SK-N-SH (cell line): ENCODE results near the gene SNTG2. TPM values are rescaled to one million over a fixed set of nuclear protein-coding genes. Genes with fewer than 3 reads are reported as not detected.

ENCODE experiments used
- CTCF ChIA-PET: fragments of 300-600, 350-600 bp; formaldehyde crosslinking; extraction: SDS; loops from one replicate; lab custom pipeline; 2021; lab: Yijun Ruan, JAX
- POLR2A ChIA-PET: fragments of 350-600 bp; sonication (Branson Sonifier 250); formaldehyde crosslinking; extraction: SDS; loops from one replicate; lab custom pipeline; 2020; ENCODE audit warnings: antibody characterized with exemption, inconsistent platforms; lab: Yijun Ruan, JAX
- DNase-seq: peaks from one replicate; pipeline ENCODE4 v3.0.0; 2012
- H2AFZ ChIP-seq: fragments of 200-600 bp; sonication (generic); 2 replicates; pipeline ENCODE4 v1.8.1; 2016; ENCODE audit warnings: antibody characterized with exemption, mild to moderate bottlenecking, low read depth
- H3F3A ChIP-seq: fragments of 200-600 bp; sonication (generic); replicated peaks from 2 replicates; pipeline ENCODE3; 2016; ENCODE audit warnings: antibody characterized with exemption, mild to moderate bottlenecking; ENCODE audit not compliant: insufficient read depth
- H3K27ac ChIP-seq, 2 experiments: fragments of 200-500 bp in 1 of 2; fragments of 200-600 bp in 1 of 2; sonication (Bioruptor generic) in 1 of 2; sonication (generic), shearing (Covaris generic) in 1 of 2; 2 replicates each; pipeline versions ENCODE4 v1.5.1 to v1.6.1; 2014 to 2016; ENCODE audit warnings: low read depth in 2 of 2, inconsistent platforms in 1 of 2, low read length in 1 of 2, mild to moderate bottlenecking in 1 of 2, mixed read lengths in 1 of 2
- H3K27me3 ChIP-seq: fragments of 200-600 bp; sonication (generic), shearing (Covaris generic); 2 replicates; pipeline ENCODE4 v1.6.1; 2016; ENCODE audit warnings: mixed run types; ENCODE audit not compliant: insufficient read depth
- H3K36me3 ChIP-seq, 2 experiments: fragments of 200-500 bp in 1 of 2; fragments of 200-600 bp in 1 of 2; sonication (Bioruptor generic) in 1 of 2; sonication (generic) in 1 of 2; replicated peaks in 1 of 2; 2 replicates each; pipeline versions ENCODE3 to v1.5.1; 2014 to 2016; ENCODE audit warnings: low read length in 1 of 2, mild to moderate bottlenecking in 1 of 2; ENCODE audit not compliant: insufficient read depth in 2 of 2, control insufficient read depth in 1 of 2
- H3K4me1 ChIP-seq, 2 experiments: fragments of 200-500 bp in 1 of 2; fragments of 200-600 bp in 1 of 2; sonication (Bioruptor generic) in 1 of 2; sonication (generic), shearing (Covaris generic) in 1 of 2; 2 replicates each; pipeline versions ENCODE4 v1.5.1 to v1.6.1; 2014 to 2016; ENCODE audit warnings: low read depth in 1 of 2, low read length in 1 of 2, mixed run types in 1 of 2; ENCODE audit not compliant: insufficient read depth in 2 of 2, control insufficient read depth in 1 of 2
- H3K4me2 ChIP-seq: fragments of 200-600 bp; sonication (generic), shearing (Covaris generic); 2 replicates; pipeline ENCODE4 v1.6.1; 2017; ENCODE audit warnings: mixed run types
- H3K4me3 ChIP-seq, 2 experiments: fragments of 200-500 bp in 1 of 2; fragments of 200-600 bp in 1 of 2; sonication (Bioruptor generic) in 1 of 2; sonication (generic), shearing (Covaris generic) in 1 of 2; 2 replicates each; pipeline versions ENCODE4 v1.5.1 to v1.8.1; 2014 to 2016; ENCODE audit warnings: low read depth in 2 of 2, inconsistent platforms in 1 of 2, low read length in 1 of 2, mild to moderate bottlenecking in 1 of 2, mixed read lengths in 1 of 2, moderate library complexity in 1 of 2
- H3K79me2 ChIP-seq: fragments of 200-600 bp; sonication (generic); 2 replicates; pipeline ENCODE4 v1.8.1; 2017; ENCODE audit warnings: mild to moderate bottlenecking; ENCODE audit not compliant: insufficient read depth
- H3K9ac ChIP-seq: fragments of 200-600 bp; sonication (generic); 2 replicates; pipeline ENCODE4 v1.6.1; 2017; ENCODE audit warnings: mixed run types
- H3K9me2 ChIP-seq: fragments of 200-600 bp; sonication (generic); 2 replicates; pipeline ENCODE4 v1.6.1; 2017; ENCODE audit warnings: mixed run types
- H3K9me3 ChIP-seq: fragments of 200-600 bp; sonication (generic); 2 replicates; pipeline ENCODE4 v1.6.1; 2017; ENCODE audit warnings: mixed run types, mild to moderate bottlenecking, moderate library complexity
- H4K20me1 ChIP-seq: fragments of 200-600 bp; sonication (generic); 2 replicates; pipeline ENCODE4 v1.6.1; 2017; ENCODE audit warnings: mild to moderate bottlenecking, mixed run types; ENCODE audit not compliant: insufficient read depth
- EZH2phosphoT487 ChIP-seq: fragments of 200-600 bp; sonication (generic); IDR thresholded peaks from 2 replicates; pipeline ENCODE4 v1.6.1; 2017; ENCODE audit warnings: low read depth, mixed run types, mild to moderate bottlenecking, antibody characterized with exemption, moderate library complexity, borderline replicate concordance
- FOSL2 ChIP-seq: IDR thresholded peaks from 2 replicates; pipeline ENCODE4 v1.4.0; 2012; ENCODE audit warnings: low read depth, mild to moderate bottlenecking, moderate library complexity, borderline replicate concordance
- FOXJ3 ChIP-seq: sonication (generic); formaldehyde crosslinking; IDR thresholded peaks from 2 replicates; pipeline ENCODE4 v1.5.1; 2020; ENCODE audit warnings: mild to moderate bottlenecking, missing genetic modification reagents
- FOXM1 ChIP-seq: IDR thresholded peaks from 2 replicates; pipeline ENCODE4 v1.4.0; 2012; ENCODE audit warnings: low read depth, mild to moderate bottlenecking
- GABPA ChIP-seq: IDR thresholded peaks from 2 replicates; pipeline ENCODE4 v1.4.0; 2012; ENCODE audit warnings: low read depth, mild to moderate bottlenecking
- GATA2 ChIP-seq: sonication (generic); formaldehyde crosslinking; IDR thresholded peaks from 2 replicates; pipeline ENCODE4 v1.5.0; 2020; ENCODE audit warnings: mild to moderate bottlenecking, missing genetic modification reagents
- MEF2A ChIP-seq: IDR thresholded peaks from 2 replicates; pipeline ENCODE4 v1.4.0; 2012; ENCODE audit warnings: low read depth, borderline replicate concordance
- NFIC ChIP-seq: IDR thresholded peaks from 2 replicates; pipeline ENCODE4 v1.4.0; 2012; ENCODE audit warnings: borderline replicate concordance
- POLR2AphosphoS5 ChIP-seq: IDR thresholded peaks from 2 replicates; pipeline ENCODE4 v1.6.1; 2012; ENCODE audit warnings: low read depth, low read length
- RFX5 ChIP-seq: IDR thresholded peaks from 2 replicates; pipeline ENCODE4 v1.6.1; 2012; ENCODE audit warnings: mild to moderate bottlenecking, improper control_type of control experiment, low read length
- WGBS: methylation state at CpG from one replicate; pipeline ENCODE4 v1.1.6; 2017; ENCODE audit warnings: low lambda C conversion rate; 5-methylcytosine and 5-hydroxymethylcytosine counted together
- polyA plus RNA-seq, 3 experiments: library from polyadenylated mRNA; depleted of rRNA; stranded (reverse); fragments of >200 nt; gene quantifications; 2 replicates each; pipeline ENCODE4 v1.2.3, GENCODE V29; 2012
- TF ChIP-seq, protein P1 (sequence below): IDR thresholded peaks from 2 replicates; pipeline ENCODE4 v1.4.0; 2012; ENCODE audit warnings: low read depth, borderline replicate concordance
- TF ChIP-seq, protein P2 (sequence below): IDR thresholded peaks from 2 replicates; pipeline ENCODE4 v1.4.0; 2012; ENCODE audit warnings: low read depth, borderline replicate concordance
- TF ChIP-seq, protein P3 (sequence below): IDR thresholded peaks from 2 replicates; pipeline ENCODE4 v1.4.0; 2012; ENCODE audit warnings: low read depth
- TF ChIP-seq, protein P4 (sequence below): fragments of 150-350 bp; IDR thresholded peaks from 2 replicates; pipeline ENCODE4 v1.6.1; 2017; ENCODE audit warnings: antibody characterized with exemption, low read length, low read depth, borderline replicate concordance

The SNTG2 gene
- polyA plus RNA-seq, 1 of the 3 experiments (the other 2 are of a cell fraction) = not detected

DNA sequence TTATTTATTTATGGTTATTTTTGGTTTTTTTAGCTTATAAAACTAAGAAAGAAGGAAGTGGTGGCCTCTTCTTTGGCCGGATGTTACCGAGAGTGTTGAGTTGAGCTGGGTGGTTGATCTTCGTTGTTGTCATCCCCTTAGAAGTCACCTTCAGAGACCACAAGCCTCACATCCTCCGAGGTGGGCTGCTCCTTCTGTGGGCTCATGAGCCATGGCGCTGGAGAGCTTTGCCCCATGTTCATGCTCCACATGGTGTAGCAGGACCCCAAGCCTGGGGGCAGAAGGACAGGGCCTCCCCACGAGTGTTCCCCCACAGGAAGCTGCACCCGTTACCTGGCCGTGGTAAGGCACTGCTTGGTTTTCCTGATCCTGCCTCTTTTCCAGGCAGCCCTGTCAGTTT is 23.4 kb downstream of the SNTG2 start:
- Histone ChIP-seq H3K36me3 (no peaks in the 10 kb centered on the region), H3K4me1 (peaks cover 0 to 10% of the 10 kb centered on the region in 2 experiments; a peak in 2 of 4 replicates), H3K4me2 (no peak overlapping the region), H3F3A (no peaks in the 10 kb centered on the region), H3K79me2 (no peaks in the 10 kb centered on the region), H2AFZ (no peak overlapping the region), H3K4me3 (no peak overlapping the region), H4K20me1 (no peaks in the 10 kb centered on the region), H3K9ac (no peak overlapping the region), H3K9me2 (no peaks in the 10 kb centered on the region), H3K27me3 (no peaks in the 10 kb centered on the region), H3K27ac (no peak overlapping the region), H3K9me3 (no peaks in the 10 kb centered on the region)
- CTCF ChIA-PET = interaction anchor here (1.2 kb wide), 1 partner anchor 19 kb away, joined by 4 read pairs; no protein-coding TSS in a partner anchor
- TF ChIP-seq FOXM1 (no peak), EZH2phosphoT487 (no peak), GABPA (no peak), RFX5 (no peak)
- 29% methylated on average over 8 of the region's 8 CpGs for WGBS
- no peak for DNase-seq
- POLR2A ChIA-PET = no interaction called here

DNA sequence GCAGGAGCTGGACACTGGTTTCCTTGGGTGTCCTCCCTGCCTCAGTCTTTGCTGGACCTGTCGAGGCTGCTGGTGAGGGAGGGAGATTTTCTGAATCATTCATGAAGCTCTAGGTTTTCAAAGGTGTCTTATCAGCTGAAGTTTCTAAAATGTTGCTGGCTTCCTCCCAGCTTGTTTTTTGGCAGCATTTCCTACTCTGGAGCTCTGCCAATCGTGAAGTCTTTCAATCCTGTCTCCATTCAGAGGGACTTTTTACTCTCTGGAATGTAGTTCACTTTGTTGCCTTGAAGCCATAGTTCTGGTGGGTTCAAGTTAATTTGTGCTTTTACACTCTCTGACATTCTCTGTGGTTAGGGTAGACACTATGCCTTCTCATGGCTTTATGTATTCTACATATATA is 23.9 kb downstream of the SNTG2 start:
- ChIA-PET CTCF (interaction anchor here (1.2 kb wide), 1 partner anchor 20 kb away, joined by 4 read pairs; no protein-coding TSS in a partner anchor), POLR2A (interaction anchor here (0.6 kb wide), 1 partner anchor 10 kb away, joined by 3 read pairs; no protein-coding TSS in a partner anchor)
- Histone ChIP-seq H3F3A (no peaks in the 10 kb centered on the region), H4K20me1 (no peaks in the 10 kb centered on the region), H3K4me1 (peaks cover 0 to 10% of the 10 kb centered on the region in 2 experiments; a peak in 2 of 4 replicates), H3K9me3 (no peaks in the 10 kb centered on the region), H3K4me2 (no peak overlapping the region), H3K4me3 (no peak overlapping the region), H3K9me2 (no peaks in the 10 kb centered on the region), H2AFZ (no peak overlapping the region), H3K9ac (no peak overlapping the region), H3K36me3 (no peaks in the 10 kb centered on the region), H3K27me3 (no peaks in the 10 kb centered on the region), H3K27ac (no peak overlapping the region), H3K79me2 (no peaks in the 10 kb centered on the region)
- WGBS = 0% methylated on average over 2 of the region's 2 CpGs
- DNase-seq = no peak
- TF ChIP-seq, protein P1, sequence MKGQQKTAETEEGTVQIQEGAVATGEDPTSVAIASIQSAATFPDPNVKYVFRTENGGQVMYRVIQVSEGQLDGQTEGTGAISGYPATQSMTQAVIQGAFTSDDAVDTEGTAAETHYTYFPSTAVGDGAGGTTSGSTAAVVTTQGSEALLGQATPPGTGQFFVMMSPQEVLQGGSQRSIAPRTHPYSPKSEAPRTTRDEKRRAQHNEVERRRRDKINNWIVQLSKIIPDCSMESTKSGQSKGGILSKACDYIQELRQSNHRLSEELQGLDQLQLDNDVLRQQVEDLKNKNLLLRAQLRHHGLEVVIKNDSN = no peak
- TF ChIP-seq FOSL2 (no peak), POLR2AphosphoS5 (no peak), GATA2 (no peak), FOXJ3 (CRISPR knock-in tag) (no peak), MEF2A (no peak), NFIC (no peak)
- TF ChIP-seq, protein P2, sequence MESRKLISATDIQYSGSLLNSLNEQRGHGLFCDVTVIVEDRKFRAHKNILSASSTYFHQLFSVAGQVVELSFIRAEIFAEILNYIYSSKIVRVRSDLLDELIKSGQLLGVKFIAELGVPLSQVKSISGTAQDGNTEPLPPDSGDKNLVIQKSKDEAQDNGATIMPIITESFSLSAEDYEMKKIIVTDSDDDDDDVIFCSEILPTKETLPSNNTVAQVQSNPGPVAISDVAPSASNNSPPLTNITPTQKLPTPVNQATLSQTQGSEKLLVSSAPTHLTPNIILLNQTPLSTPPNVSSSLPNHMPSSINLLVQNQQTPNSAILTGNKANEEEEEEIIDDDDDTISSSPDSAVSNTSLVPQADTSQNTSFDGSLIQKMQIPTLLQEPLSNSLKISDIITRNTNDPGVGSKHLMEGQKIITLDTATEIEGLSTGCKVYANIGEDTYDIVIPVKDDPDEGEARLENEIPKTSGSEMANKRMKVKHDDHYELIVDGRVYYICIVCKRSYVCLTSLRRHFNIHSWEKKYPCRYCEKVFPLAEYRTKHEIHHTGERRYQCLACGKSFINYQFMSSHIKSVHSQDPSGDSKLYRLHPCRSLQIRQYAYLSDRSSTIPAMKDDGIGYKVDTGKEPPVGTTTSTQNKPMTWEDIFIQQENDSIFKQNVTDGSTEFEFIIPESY = no peak
- TF ChIP-seq, protein P3, sequence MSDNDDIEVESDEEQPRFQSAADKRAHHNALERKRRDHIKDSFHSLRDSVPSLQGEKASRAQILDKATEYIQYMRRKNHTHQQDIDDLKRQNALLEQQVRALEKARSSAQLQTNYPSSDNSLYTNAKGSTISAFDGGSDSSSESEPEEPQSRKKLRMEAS = no peak
- TF ChIP-seq, protein P4, sequence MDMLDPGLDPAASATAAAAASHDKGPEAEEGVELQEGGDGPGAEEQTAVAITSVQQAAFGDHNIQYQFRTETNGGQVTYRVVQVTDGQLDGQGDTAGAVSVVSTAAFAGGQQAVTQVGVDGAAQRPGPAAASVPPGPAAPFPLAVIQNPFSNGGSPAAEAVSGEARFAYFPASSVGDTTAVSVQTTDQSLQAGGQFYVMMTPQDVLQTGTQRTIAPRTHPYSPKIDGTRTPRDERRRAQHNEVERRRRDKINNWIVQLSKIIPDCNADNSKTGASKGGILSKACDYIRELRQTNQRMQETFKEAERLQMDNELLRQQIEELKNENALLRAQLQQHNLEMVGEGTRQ = no peak
